HT-29 (cell line): ENCODE measurements around the gene TFF2. TPM values are rescaled to one million over a fixed set of nuclear protein-coding genes. Genes with fewer than 3 reads are reported as not detected.

Source experiments
- DNase-seq: peaks from one replicate; pipeline ENCODE4 v3.0.0-alpha.2; 2015; ENCODE audit warnings: low spot score
- total RNA-seq: library from RNA; depleted of rRNA; stranded (reverse); fragments of >200 nt; shearing (Covaris generic); gene quantifications from 2 replicates; pipeline ENCODE4 v1.2.3, GENCODE V29; 2014; rRNA removed

The TFF2 gene, protein sequence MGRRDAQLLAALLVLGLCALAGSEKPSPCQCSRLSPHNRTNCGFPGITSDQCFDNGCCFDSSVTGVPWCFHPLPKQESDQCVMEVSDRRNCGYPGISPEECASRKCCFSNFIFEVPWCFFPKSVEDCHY
- total RNA-seq: 1.5 and 3.2 TPM in 2 replicates

GRCh38 chr21:42350927-42351426 lies at the start of gene TFF2:
Gene TFF2, minus strand, starts transcription at chr21:42350994. Its CDS starts 37 bp downstream, at chr21:42350957.
- DNase-seq: peak; percentile 28

DNA sequence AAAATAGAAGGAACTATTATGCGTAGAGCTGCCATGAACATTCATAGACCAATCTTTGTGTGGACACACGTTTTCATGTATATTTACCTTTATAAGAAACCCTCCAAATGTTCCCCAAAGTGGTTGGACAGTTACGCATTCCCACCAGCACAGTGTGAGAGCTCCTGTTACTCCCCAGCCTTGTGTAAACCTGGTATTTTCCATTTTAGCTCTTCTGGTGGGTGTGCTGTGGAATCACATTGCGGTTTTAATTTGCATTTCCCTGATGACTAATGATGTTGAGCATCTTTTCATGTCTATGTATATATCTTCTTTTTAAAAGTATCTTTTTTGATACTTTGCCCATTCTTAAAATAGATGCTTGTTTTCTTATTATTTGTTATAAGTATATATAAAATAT lies 49.7 kb upstream of the TFF2 start:
- DNase-seq: no peak

GRCh38 chr21:42398436-42399028 lies 47.7 kb upstream of the TFF2 start:
- no peak for DNase-seq

- DNase-seq: no peak
Observed at GRCh38 chr21:42397746-42398394, 47.1 kb upstream of the TFF2 start.

DNA sequence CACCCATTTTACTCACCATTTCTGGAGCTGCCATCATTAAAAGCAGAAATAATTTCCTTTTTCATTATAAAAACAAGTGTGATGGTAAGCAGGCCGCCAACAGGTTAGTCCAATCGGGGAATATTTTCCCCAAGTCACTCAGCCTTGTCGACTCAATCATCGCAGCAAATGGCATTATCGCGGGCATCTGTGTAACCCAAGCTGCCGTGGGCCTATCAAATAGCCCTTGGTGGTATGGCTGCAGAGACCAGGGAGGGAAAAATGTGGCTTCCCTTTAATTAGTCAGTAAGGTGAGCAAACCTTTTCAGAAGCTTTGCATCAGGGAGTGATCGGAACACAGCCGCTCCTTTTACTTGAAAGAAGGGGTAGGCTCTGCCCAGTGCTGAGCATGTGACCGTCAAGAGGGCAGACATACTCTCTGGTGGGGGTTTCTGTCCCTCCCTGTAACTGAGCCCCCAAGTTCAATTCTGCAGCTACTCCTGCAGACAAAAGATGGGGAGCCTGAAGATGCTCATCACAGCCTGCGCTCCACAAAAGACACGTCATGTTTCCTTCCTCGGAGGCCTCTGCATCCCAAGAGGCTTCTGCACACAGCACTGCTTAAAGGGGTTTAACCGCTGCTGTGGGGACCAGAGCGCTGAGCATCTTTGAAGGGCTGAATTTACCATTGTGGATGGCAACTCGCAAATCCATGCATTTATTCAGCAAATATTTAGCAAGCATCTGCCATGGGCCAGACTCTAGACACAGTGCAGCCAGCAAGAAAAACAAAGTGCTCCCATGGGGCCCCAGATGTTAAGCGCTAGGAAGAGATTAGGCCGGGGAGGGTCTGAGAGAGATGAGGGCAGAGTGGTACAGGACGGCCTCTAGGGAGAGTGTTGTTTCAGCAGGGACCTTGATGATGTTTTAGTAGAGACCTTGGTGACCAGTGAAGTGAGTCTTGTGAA lies 46.3 kb upstream of the TFF2 start:
- DNase-seq: no peak

DNA sequence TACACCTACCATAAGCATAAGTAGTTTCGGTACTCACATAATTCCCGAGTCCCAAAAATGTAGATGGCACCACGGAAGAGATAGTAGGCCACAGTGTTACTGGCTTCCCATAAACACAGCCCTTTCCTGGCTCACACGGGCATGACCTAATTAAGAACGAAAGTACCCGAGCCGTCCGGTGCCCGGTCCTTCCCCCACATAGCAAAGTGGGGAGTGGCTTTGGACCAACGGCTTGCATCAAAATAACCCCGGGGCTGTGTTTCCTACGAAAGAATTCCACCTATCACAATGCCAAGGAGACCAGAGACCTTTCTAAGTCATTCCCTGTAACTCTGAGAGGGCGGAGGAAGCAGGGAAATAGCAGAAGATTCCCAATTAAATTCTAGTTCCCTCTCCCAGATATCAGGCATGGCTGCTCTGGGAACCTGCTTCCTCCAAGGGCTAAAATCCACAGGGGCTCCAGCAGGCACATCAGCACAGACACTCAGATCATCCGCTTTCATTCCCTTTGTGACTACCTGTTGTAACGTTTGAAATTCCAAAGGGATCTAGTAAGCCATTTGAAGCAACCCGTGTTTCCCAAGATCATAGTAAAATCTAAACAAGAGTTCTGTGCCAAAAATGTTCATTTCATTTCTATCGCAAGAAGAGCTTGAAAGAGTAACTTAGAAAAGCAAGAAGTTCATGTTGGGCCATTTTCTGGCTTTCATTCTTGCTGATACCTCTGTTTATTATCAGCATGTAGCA lies 45.3 kb upstream of the TFF2 start, which contains the start of gene TMPRSS3:
Gene TMPRSS3 (minus strand): TSS at position 148 of the 747 bp plus-strand sequence. CDS start 635 bp downstream, outside the sequence.
- DNase-seq: no peak

GRCh38 chr21:42395302-42395701 lies 44.5 kb upstream of the TFF2 start:
- no peak for DNase-seq

GRCh38 chr21:42393443-42393950 lies 42.7 kb upstream of the TFF2 start:
- no peak for DNase-seq

DNA sequence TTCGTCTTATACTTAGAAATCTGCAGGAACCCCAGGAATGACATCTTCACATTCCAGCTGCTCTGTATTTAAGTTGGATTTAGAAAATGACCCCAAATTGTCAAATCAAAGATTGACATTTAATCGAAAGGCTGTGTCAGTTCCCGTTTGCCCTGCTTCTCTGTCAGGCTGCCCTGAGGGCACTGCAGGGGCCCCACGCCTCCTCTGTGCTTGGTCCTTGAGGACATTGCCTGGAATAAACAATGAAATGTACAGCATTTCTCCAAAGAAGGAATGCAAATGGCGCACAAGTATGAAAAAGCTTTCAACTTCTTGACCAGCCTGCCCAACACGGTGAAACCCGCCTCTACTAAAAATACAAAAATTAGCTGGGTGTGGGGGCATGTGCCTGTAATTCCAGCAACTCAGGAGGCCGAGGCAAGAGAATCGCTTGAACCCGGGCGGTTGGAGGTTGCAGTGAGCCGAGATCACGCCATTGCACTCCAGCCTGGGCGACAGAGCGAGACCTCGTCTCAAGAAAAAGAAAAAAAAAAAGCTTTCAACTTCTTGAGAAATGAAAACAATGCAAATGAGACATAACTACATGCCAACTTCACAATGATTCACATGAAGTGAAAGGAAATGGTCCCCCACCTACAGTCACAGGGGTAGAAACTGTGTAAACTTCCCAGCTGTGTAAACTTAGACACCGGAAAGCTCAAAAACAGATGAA lies 42.1 kb upstream of the TFF2 start:
- no peak for DNase-seq

- DNase-seq: no peak
Observed at GRCh38 chr21:42391297-42391696, 40.5 kb upstream of the TFF2 start.

- DNase-seq: no peak
Observed at GRCh38 chr21:42390696-42391095, 39.9 kb upstream of the TFF2 start.

GRCh38 chr21:42390193-42390592 lies 39.4 kb upstream of the TFF2 start:
- no peak for DNase-seq

- DNase-seq: peak; percentile 65
Observed at GRCh38 chr21:42389449-42389835, 38.6 kb upstream of the TFF2 start.

GRCh38 chr21:42388740-42389448 lies 38.1 kb upstream of the TFF2 start:
- DNase-seq: peak; percentile 38

DNA sequence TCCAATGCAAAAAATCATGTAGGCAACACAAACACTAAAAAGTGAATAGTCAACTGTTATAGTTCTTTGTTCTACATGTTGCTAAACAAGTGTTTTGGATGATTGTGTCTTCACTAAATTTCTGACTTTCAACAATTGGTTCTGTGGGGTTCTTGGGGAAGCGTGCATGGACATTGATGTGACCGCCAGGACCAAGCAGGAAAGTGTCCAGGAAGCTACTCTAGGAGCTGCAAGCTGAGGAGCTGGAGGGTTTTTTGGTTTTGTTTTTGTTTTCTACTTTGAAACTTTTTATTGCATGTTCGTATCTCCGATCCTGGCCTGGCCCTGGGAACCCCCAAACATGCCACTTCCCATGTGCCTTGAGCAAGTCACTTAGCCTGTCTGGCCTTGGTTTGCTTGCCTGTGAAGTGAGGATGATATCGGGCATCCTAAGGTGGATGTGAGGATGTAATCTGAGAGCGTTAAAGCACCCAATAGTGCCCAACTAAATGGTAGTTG lies 37.1 kb upstream of the TFF2 start:
- DNase-seq: no peak

GRCh38 chr21:42387164-42387563 lies 36.4 kb upstream of the TFF2 start:
- no peak for DNase-seq

GRCh38 chr21:42386034-42386591 lies 35.3 kb upstream of the TFF2 start:
- DNase-seq: no peak

- no peak for DNase-seq
Observed at GRCh38 chr21:42385619-42386018, 34.8 kb upstream of the TFF2 start.

GRCh38 chr21:42384989-42385388 lies 34.2 kb upstream of the TFF2 start:
- DNase-seq: no peak
